ENCODE results near the gene SIM1. TPM values are rescaled to one million over a fixed set of nuclear protein-coding genes. Genes with fewer than 3 reads are reported as not detected.

Gene SIM1
- total and polyA plus RNA-seq, 4 donors: under 0.01 TPM; not detected in 3

DNA sequence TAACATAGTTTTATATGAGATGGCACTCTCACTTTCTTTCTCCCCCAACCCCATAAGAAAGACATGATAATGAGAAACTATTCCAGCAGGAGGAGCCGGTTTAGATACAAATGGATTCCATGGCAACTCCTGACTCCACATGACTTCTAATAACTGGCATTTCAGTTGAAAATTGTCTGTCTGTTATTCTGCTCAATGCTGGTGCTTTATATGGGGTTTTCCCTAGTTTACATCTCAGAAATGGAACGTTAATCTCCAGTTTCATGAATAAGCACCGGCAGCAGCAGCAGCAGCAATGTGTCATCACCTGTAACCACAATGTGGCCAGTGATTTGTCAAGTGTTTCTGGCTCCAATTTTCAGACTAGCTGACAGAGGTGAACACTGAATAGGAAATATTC, 8.0 kb upstream of the SIM1 start (continued):
- TF ChIP-seq, protein P1, sequence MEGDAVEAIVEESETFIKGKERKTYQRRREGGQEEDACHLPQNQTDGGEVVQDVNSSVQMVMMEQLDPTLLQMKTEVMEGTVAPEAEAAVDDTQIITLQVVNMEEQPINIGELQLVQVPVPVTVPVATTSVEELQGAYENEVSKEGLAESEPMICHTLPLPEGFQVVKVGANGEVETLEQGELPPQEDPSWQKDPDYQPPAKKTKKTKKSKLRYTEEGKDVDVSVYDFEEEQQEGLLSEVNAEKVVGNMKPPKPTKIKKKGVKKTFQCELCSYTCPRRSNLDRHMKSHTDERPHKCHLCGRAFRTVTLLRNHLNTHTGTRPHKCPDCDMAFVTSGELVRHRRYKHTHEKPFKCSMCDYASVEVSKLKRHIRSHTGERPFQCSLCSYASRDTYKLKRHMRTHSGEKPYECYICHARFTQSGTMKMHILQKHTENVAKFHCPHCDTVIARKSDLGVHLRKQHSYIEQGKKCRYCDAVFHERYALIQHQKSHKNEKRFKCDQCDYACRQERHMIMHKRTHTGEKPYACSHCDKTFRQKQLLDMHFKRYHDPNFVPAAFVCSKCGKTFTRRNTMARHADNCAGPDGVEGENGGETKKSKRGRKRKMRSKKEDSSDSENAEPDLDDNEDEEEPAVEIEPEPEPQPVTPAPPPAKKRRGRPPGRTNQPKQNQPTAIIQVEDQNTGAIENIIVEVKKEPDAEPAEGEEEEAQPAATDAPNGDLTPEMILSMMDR (IDR thresholded peaks at IDR 0.05; ENCODE audit: low read depth, low read length, missing input control): no peak
- TF ChIP-seq TAF1 (conservative IDR thresholded peaks at IDR 0.05): no peak
- TF ChIP-seq, protein P2, sequence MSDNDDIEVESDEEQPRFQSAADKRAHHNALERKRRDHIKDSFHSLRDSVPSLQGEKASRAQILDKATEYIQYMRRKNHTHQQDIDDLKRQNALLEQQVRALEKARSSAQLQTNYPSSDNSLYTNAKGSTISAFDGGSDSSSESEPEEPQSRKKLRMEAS (IDR thresholded peaks at IDR 0.05): no peak
- no peak for TF ChIP-seq FOXA2 (IDR thresholded peaks at IDR 0.05)
- TF ChIP-seq, protein P3, sequence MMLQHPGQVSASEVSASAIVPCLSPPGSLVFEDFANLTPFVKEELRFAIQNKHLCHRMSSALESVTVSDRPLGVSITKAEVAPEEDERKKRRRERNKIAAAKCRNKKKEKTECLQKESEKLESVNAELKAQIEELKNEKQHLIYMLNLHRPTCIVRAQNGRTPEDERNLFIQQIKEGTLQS (IDR thresholded peaks at IDR 0.05): no peak
- TF ChIP-seq FOXA1 (IDR thresholded peaks at IDR 0.05): no peak
- TF ChIP-seq GABPA (IDR thresholded peaks at IDR 0.05 in 1 of 2, conservative IDR thresholded peaks at IDR 0.05 in 1 of 2): no peak
- TF ChIP-seq HNF4A (conservative IDR thresholded peaks at IDR 0.05): no peak
- TF ChIP-seq JUND (IDR thresholded peaks at IDR 0.05): no peak
- no peak for TF ChIP-seq SP1 (IDR thresholded peaks at IDR 0.05)
- TF ChIP-seq EGR1 (IDR thresholded peaks at IDR 0.05; ENCODE audit: low read depth in 2 of 2): no peak
- TF ChIP-seq RAD21 (IDR thresholded peaks at IDR 0.05): no peak

DNA sequence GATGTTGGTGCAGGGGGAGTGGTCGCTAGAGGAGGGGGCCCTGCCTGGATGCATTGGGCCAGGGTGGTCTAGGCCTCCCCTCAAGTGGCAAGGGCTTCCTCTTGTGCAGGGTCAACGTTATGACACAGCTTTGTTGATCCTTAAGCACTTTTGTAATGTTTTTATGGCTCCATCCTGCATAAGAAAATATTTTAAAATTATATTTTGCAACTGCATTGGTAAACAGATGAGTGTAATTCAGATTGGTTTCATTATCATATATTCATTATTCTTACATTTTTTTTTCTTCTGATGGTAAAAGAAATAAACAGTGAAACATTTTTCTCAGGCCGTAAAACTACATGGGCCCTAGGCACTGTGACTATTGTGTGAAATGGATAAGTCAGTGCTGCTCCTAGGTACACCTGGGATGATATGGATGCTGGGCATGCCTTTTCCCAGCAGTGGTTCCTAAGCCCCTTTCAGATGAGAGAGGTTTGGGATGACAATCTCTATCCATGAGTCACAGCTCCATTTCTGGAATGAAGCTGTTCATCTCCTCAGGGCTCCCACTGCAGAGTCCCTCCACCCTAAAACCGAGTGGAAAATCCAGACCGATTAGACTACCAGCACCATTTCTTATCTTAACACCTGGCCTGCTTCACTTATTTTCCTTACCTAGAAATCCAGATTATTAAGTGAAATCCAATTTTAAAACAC, 5.8 kb upstream of the SIM1 start:
- H3K9me3 ChIP-seq (ENCODE audit: control insufficient read depth in 4 of 4, low read length in 3 of 4): peaks cover 0 to 6% (median 4%) of the 10 kb centered on the region in 4 donors
- no peak for TF ChIP-seq HNF4A (conservative IDR thresholded peaks at IDR 0.05)
- TF ChIP-seq JUND (IDR thresholded peaks at IDR 0.05): no peak
- TF ChIP-seq GABPA (IDR thresholded peaks at IDR 0.05 in 1 of 2, conservative IDR thresholded peaks at IDR 0.05 in 1 of 2): no peak
- TF ChIP-seq RXRA (IDR thresholded peaks at IDR 0.05): no peak
- no peak for TF ChIP-seq EGR1 (IDR thresholded peaks at IDR 0.05; ENCODE audit: low read depth in 2 of 2)
- TF ChIP-seq YY1 (IDR thresholded peaks at IDR 0.05): no peak
- no peak for TF ChIP-seq FOXA1 (IDR thresholded peaks at IDR 0.05)
- TF ChIP-seq, protein P2 (IDR thresholded peaks at IDR 0.05): no peak
- no peak for TF ChIP-seq RAD21 (IDR thresholded peaks at IDR 0.05)
- TF ChIP-seq TAF1 (conservative IDR thresholded peaks at IDR 0.05): no peak
- no peak overlapping the region for H3K27ac ChIP-seq (ENCODE audit: low read depth in 1 of 2, low read length in 2 of 2)
- no peaks in the 10 kb centered on the region for H3K36me3 ChIP-seq (ENCODE audit: control insufficient read depth in 4 of 4, insufficient read depth in 3 of 4, low read depth in 1 of 4, low read length in 3 of 4)
- H3K27me3 ChIP-seq (ENCODE audit: control insufficient read depth in 4 of 4, insufficient read depth in 4 of 4, low read length in 3 of 4): peaks cover 9 to 35% (median 17%) of the 10 kb centered on the region in 4 donors
- no peak for DNase-seq (ENCODE audit: low spot score)
- H3K9ac ChIP-seq (ENCODE audit: low read depth in 1 of 2, low read length in 2 of 2): no peak overlapping the region
- H3K4me1 ChIP-seq (ENCODE audit: control insufficient read depth in 4 of 4, insufficient read depth in 4 of 4, low read length in 3 of 4): peaks cover 0 to 11% (median 4%) of the 10 kb centered on the region in 4 donors
- 74% methylated on average over 5 of the region's 5 CpGs for whole genome bisulfite sequencing
- no peak overlapping the region for H3K4me3 ChIP-seq (ENCODE audit: low read depth in 1 of 3, low read length in 3 of 3)

DNA sequence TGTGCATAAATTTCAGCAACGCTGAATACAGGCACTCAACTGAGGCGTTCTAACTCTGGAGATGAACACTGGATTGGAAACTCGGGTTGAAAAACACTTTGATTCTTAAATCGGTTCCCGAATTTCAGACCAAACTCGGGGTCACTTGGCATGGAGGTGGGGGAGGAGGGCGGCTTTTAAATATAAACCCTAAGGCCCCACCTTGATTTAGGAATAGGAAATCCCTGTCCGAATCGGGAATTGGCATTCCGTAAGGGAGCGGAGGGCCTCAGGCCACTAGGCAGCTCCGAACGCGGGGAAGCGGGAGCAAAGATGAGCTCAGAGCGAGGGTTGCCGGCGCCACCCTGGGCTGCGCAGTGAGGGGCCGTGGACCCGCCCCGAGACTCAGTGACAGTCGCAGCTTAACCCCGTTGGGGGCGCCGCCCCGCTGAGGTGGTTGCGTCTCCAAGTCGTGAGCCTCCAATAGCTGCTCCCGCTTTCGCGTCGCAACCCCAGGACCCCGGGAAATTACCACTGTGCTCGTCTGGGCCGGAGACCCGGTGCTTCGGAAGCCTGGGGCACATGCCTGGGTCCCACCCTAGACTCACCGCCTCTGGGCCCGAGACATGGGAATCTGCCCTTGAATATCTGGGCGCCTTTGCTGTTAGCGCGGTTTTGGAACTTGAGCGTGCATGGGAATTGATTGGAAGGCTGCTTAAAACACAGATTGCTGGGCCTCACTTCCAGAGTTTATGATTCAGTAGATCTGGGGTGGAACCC, 4.6 kb upstream of the SIM1 start:
- Histone ChIP-seq H3K4me3 (ENCODE audit: low read depth in 1 of 3, low read length in 3 of 3) (no peak overlapping the region), H3K27me3 (ENCODE audit: control insufficient read depth in 4 of 4, insufficient read depth in 4 of 4, low read length in 3 of 4) (peaks cover 15 to 40% (median 17%) of the 10 kb centered on the region in 4 donors), H3K27ac (ENCODE audit: low read depth in 1 of 2, low read length in 2 of 2) (no peak overlapping the region), H3K36me3 (ENCODE audit: control insufficient read depth in 4 of 4, insufficient read depth in 3 of 4, low read depth in 1 of 4, low read length in 3 of 4) (no peaks in the 10 kb centered on the region), H3K4me1 (ENCODE audit: control insufficient read depth in 4 of 4, insufficient read depth in 4 of 4, low read length in 3 of 4) (peaks cover 3 to 19% (median 4%) of the 10 kb centered on the region in 4 donors), H3K9ac (ENCODE audit: low read depth in 1 of 2, low read length in 2 of 2) (no peak overlapping the region), H3K9me3 (ENCODE audit: control insufficient read depth in 4 of 4, low read length in 3 of 4) (peaks cover 0 to 16% (median 5%) of the 10 kb centered on the region in 4 donors)
- 24% methylated on average over 44 of the region's 44 CpGs for WGBS
- no peak for DNase-seq (ENCODE audit: low spot score)
- TF ChIP-seq, protein P2 (IDR thresholded peaks at IDR 0.05): no peak
- TF ChIP-seq SP1 (IDR thresholded peaks at IDR 0.05) (no peak), TAF1 (conservative IDR thresholded peaks at IDR 0.05) (no peak), NR2F2 (IDR thresholded peaks at IDR 0.05) (no peak), HNF4G (IDR thresholded peaks at IDR 0.05) (no peak), GABPA (IDR thresholded peaks at IDR 0.05 in 1 of 2, conservative IDR thresholded peaks at IDR 0.05 in 1 of 2) (no peak), FOXA1 (IDR thresholded peaks at IDR 0.05) (no peak), EGR1 (IDR thresholded peaks at IDR 0.05; ENCODE audit: low read depth in 2 of 2) (no peak), RAD21 (IDR thresholded peaks at IDR 0.05) (no peak)
- TF ChIP-seq, protein P4, sequence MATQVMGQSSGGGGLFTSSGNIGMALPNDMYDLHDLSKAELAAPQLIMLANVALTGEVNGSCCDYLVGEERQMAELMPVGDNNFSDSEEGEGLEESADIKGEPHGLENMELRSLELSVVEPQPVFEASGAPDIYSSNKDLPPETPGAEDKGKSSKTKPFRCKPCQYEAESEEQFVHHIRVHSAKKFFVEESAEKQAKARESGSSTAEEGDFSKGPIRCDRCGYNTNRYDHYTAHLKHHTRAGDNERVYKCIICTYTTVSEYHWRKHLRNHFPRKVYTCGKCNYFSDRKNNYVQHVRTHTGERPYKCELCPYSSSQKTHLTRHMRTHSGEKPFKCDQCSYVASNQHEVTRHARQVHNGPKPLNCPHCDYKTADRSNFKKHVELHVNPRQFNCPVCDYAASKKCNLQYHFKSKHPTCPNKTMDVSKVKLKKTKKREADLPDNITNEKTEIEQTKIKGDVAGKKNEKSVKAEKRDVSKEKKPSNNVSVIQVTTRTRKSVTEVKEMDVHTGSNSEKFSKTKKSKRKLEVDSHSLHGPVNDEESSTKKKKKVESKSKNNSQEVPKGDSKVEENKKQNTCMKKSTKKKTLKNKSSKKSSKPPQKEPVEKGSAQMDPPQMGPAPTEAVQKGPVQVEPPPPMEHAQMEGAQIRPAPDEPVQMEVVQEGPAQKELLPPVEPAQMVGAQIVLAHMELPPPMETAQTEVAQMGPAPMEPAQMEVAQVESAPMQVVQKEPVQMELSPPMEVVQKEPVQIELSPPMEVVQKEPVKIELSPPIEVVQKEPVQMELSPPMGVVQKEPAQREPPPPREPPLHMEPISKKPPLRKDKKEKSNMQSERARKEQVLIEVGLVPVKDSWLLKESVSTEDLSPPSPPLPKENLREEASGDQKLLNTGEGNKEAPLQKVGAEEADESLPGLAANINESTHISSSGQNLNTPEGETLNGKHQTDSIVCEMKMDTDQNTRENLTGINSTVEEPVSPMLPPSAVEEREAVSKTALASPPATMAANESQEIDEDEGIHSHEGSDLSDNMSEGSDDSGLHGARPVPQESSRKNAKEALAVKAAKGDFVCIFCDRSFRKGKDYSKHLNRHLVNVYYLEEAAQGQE (IDR thresholded peaks at IDR 0.05): no peak
- TF ChIP-seq, protein P3 (IDR thresholded peaks at IDR 0.05): no peak
- TF ChIP-seq, protein P1 (IDR thresholded peaks at IDR 0.05; ENCODE audit: low read depth, low read length, missing input control): no peak

Measured in liver (tissue), 9 donors.